Liver (tissue), 9 donors: Measurements from ENCODE around the gene ODAD3. TPM values are rescaled to one million over a fixed set of nuclear protein-coding genes. Genes with fewer than 3 reads are reported as not detected.

Source experiments
- DNase-seq: peaks from one replicate; pipeline ENCODE4 v3.0.0-alpha.2; 2017; ENCODE audit warnings: low spot score
- H3K27ac ChIP-seq, 2 donors: one replicate each; pipeline ENCODE4 v1.7.0; 2013; ENCODE audit warnings: inconsistent platforms in 2 of 2, low read length in 2 of 2, control low read depth in 1 of 2, low read depth in 1 of 2, mild to moderate bottlenecking in 1 of 2
- H3K27me3 ChIP-seq, 4 donors: one replicate each; pipeline versions ENCODE4 v1.6.1 to v1.7.0; 2013; ENCODE audit warnings: low read length in 3 of 4, inconsistent platforms in 1 of 4, mild to moderate bottlenecking in 1 of 4, moderate library complexity in 1 of 4; ENCODE audit not compliant: control insufficient read depth in 4 of 4, insufficient read depth in 4 of 4
- H3K36me3 ChIP-seq, 4 donors: one replicate each; pipeline versions ENCODE4 v1.6.1 to v1.7.0; 2013; ENCODE audit warnings: low read length in 3 of 4, mild to moderate bottlenecking in 3 of 4, low read depth in 1 of 4, moderate library complexity in 1 of 4; ENCODE audit not compliant: control insufficient read depth in 4 of 4, insufficient read depth in 3 of 4
- H3K4me1 ChIP-seq, 4 donors: one replicate each; pipeline versions ENCODE4 v1.6.1 to v1.7.0; 2013; ENCODE audit warnings: low read length in 3 of 4, mild to moderate bottlenecking in 3 of 4, moderate library complexity in 1 of 4; ENCODE audit not compliant: control insufficient read depth in 4 of 4, insufficient read depth in 4 of 4
- H3K4me3 ChIP-seq, 3 donors: one replicate each; pipeline versions ENCODE4 v1.6.1 to v1.7.0; 2013; ENCODE audit warnings: low read length in 3 of 3, control low read depth in 1 of 3, low read depth in 1 of 3, mild to moderate bottlenecking in 1 of 3
- H3K9ac ChIP-seq, 2 donors: one replicate each; pipeline ENCODE4 v1.7.0; 2013; ENCODE audit warnings: low read length in 2 of 2, mild to moderate bottlenecking in 2 of 2, moderate library complexity in 2 of 2, control low read depth in 1 of 2, low read depth in 1 of 2
- H3K9me3 ChIP-seq, 4 donors: one replicate each; pipeline versions ENCODE4 v1.6.1 to v1.7.0; 2013; ENCODE audit warnings: low read length in 3 of 4; ENCODE audit not compliant: control insufficient read depth in 4 of 4
- EGR1 ChIP-seq, 2 donors: IDR thresholded peaks; 2 replicates each; pipeline ENCODE4 v1.6.1; 2016 to 2018; ENCODE audit warnings: antibody characterized with exemption in 2 of 2, low read depth in 2 of 2
- FOXA1 ChIP-seq: IDR thresholded peaks from 2 replicates; pipeline ENCODE4 v1.6.1; 2016; ENCODE audit warnings: antibody characterized with exemption
- FOXA2 ChIP-seq: IDR thresholded peaks from 2 replicates; pipeline ENCODE4 v1.6.1; 2016; ENCODE audit warnings: antibody characterized with exemption
- GABPA ChIP-seq, 2 donors: IDR thresholded peaks in 1 of 2; conservative IDR thresholded peaks in 1 of 2; 2 replicates each; pipeline ENCODE4 v1.6.1; 2016; ENCODE audit warnings: antibody characterized with exemption in 2 of 2, mild to moderate bottlenecking in 1 of 2, moderate library complexity in 1 of 2
- HNF4A ChIP-seq, 2 donors: conservative IDR thresholded peaks; 2 replicates each; pipeline ENCODE4 v1.6.1; 2016; ENCODE audit warnings: antibody characterized with exemption in 2 of 2, mild to moderate bottlenecking in 2 of 2
- HNF4G ChIP-seq: IDR thresholded peaks from 2 replicates; pipeline ENCODE4 v1.6.1; 2016; ENCODE audit warnings: antibody characterized with exemption
- JUND ChIP-seq, 2 donors: IDR thresholded peaks; 2 replicates each; pipeline ENCODE4 v1.6.1; 2016; ENCODE audit warnings: antibody characterized with exemption in 2 of 2
- NR2F2 ChIP-seq: IDR thresholded peaks from 2 replicates; pipeline ENCODE4 v1.6.1; 2016; ENCODE audit warnings: antibody characterized with exemption
- RAD21 ChIP-seq, 2 donors: IDR thresholded peaks; 2 replicates each; pipeline ENCODE4 v1.6.1; 2016; ENCODE audit warnings: antibody characterized with exemption in 2 of 2, mild to moderate bottlenecking in 2 of 2
- RXRA ChIP-seq, 2 donors: IDR thresholded peaks; 2 replicates each; pipeline ENCODE4 v1.6.1; 2017 to 2018; ENCODE audit warnings: antibody characterized with exemption in 2 of 2, mild to moderate bottlenecking in 1 of 2
- SP1 ChIP-seq: IDR thresholded peaks from 2 replicates; pipeline ENCODE4 v1.6.1; 2018; ENCODE audit warnings: antibody characterized with exemption, mild to moderate bottlenecking
- YY1 ChIP-seq: IDR thresholded peaks from 2 replicates; pipeline ENCODE4 v1.6.1; 2016; ENCODE audit warnings: antibody characterized with exemption, mild to moderate bottlenecking
- WGBS: extraction: QIAGEN DNeasy Blood & Tissue Kit; methylation state at CpG from one replicate; pipeline ENCODE4 v1.1.7; 2013; 5-methylcytosine and 5-hydroxymethylcytosine counted together
- polyA plus RNA-seq, 2 donors: library from polyadenylated mRNA; stranded (reverse) in 1 of 2; unstranded in 1 of 2; fragments of 200-250 nt in 1 of 2; fragments of >200 nt in 1 of 2; fragmentation: Nextera tagmentation in 1 of 2; extraction: Ambion mirVana in 1 of 2; gene quantifications; one replicate each; pipeline versions ENCODE4 v1.2.1 to v1.2.3, GENCODE V29; 2013 to 2015
- total RNA-seq, 2 donors: library from RNA; depleted of rRNA; stranded (reverse); fragments of >200 nt; gene quantifications; one replicate each; pipeline ENCODE4 v1.2.3, GENCODE V29; 2014
- TF ChIP-seq, protein P1 (sequence below): fragments of 150-350 bp; IDR thresholded peaks from 2 replicates; pipeline ENCODE4 v1.5.1; 2017; ENCODE audit warnings: improper control_type of control experiment, low read depth, low read length; ENCODE audit not compliant: missing input control
- TF ChIP-seq, protein P2 (sequence below): IDR thresholded peaks from 2 replicates; pipeline ENCODE4 v1.6.1; 2016; ENCODE audit warnings: antibody characterized with exemption
- TF ChIP-seq, protein P3 (sequence below): IDR thresholded peaks from 2 replicates; pipeline ENCODE4 v1.6.1; 2016; ENCODE audit warnings: antibody characterized with exemption
- TF ChIP-seq, protein P4 (sequence below): IDR thresholded peaks from 2 replicates; pipeline ENCODE4 v1.6.1; 2016; ENCODE audit warnings: antibody characterized with exemption, mild to moderate bottlenecking
- donor health status: healthy.
- donor health status: healthy.
- donor health status: healthy.
- donor health status: healthy.
- donor health status: healthy.

Gene ODAD3
- total and polyA plus RNA-seq, 4 donors, result 0.08 to 0.46 (median 0.21) TPM; not detected in 1

DNA sequence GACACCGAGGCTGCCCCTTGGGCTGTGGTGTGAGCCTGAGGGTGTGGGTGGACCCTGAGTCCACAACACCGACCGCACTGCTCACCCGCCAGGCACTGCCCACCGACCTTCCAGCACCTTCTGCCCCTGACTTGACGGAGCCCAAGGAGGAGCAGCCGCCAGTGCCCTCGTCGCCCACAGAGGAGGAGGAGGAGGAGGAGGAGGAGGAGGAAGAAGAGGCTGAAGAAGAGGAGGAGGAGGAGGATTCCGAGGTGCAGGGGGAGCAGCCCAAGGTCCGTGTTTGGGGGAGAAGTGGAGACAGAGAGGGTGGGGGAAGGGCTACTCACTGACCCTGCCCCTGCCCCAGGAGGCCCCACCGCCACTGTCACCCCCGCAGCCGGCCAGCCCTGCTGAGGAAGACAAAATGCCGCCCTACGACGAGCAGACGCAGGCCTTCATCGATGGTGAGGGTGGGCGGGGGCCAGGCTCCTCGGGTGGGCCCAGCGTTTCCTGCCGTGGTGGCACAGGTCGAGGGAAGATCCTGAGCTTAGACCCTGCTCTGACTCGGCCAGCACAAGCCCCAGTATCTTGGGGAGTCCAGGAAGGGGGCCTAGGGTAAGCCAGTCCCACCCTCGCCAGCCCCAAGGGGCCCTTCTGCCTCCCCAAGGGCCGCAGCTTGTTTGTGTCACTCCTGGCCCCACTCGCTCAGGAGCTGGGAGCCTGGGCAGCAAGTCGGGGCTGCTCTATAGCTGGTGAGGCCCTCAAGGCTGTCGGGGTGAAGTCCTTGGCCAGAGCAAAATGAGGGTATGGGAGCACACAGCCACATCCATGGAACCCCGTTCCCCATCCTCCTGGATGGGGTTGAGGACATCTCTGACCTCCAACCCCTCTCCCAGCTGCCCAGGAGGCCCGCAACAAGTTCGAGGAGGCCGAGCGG is 12.7 kb upstream of the ODAD3 start:
- Histone ChIP-seq H3K9me3 (no peaks in the 10 kb centered on the region), H3K9ac (no peak overlapping the region), H3K27ac (no peak overlapping the region), H3K36me3 (peaks cover 11 to 46% (median 28%) of the 10 kb centered on the region in 4 donors), H3K27me3 (no peaks in the 10 kb centered on the region), H3K4me3 (no peak overlapping the region), H3K4me1 (no peaks in the 10 kb centered on the region)
- no peak for DNase-seq
- TF ChIP-seq YY1 (no peak), RXRA (IDR thresholded peaks at IDR 0.05) (no peak), HNF4G (no peak), EGR1 (IDR thresholded peaks at IDR 0.05; ENCODE audit: low read depth in 2 of 2) (no peak), FOXA1 (no peak)
- WGBS, result 93% methylated on average over 35 of the region's 35 CpGs

DNA sequence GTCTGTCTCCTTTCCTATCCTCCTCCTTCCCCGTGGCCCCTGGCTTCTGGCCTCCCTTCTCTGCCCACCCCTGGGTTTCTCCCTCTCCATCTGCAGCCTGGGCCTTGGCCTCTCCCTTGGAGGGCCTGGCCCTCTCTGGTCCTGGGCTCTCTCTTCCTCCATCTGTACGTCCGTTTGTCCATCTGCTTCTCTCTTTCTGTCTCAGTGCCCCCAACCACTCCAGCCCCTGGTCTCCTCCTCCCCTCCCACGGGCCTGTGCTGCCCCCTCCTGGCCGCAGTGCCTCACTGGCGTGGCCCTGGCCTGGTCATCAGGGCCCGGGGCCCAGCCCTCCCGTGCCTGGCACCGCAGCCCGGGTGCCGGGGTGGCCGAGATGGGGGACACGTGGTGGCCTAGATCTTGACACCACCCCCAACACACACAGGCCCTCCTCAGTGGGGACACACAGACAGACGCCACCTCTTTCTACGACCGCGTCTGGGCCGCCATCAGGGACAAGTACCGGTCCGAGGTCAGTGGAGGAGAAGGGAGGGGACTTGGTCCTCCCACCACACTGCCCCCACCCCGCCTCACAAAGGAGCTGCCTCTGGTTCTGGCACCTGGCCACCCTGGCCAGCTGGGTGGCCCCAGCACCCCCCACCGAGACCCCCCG is 11.9 kb upstream of the ODAD3 start:
- Histone ChIP-seq H3K27ac (no peak overlapping the region), H3K9me3 (no peaks in the 10 kb centered on the region), H3K27me3 (no peaks in the 10 kb centered on the region), H3K4me1 (no peaks in the 10 kb centered on the region), H3K36me3 (peaks cover 17 to 53% (median 31%) of the 10 kb centered on the region in 4 donors), H3K4me3 (no peak overlapping the region), H3K9ac (no peak overlapping the region)
- DNase-seq, result peak; percentile 74
- WGBS, result 75% methylated on average over 23 of the region's 23 CpGs
- TF ChIP-seq, protein P1, sequence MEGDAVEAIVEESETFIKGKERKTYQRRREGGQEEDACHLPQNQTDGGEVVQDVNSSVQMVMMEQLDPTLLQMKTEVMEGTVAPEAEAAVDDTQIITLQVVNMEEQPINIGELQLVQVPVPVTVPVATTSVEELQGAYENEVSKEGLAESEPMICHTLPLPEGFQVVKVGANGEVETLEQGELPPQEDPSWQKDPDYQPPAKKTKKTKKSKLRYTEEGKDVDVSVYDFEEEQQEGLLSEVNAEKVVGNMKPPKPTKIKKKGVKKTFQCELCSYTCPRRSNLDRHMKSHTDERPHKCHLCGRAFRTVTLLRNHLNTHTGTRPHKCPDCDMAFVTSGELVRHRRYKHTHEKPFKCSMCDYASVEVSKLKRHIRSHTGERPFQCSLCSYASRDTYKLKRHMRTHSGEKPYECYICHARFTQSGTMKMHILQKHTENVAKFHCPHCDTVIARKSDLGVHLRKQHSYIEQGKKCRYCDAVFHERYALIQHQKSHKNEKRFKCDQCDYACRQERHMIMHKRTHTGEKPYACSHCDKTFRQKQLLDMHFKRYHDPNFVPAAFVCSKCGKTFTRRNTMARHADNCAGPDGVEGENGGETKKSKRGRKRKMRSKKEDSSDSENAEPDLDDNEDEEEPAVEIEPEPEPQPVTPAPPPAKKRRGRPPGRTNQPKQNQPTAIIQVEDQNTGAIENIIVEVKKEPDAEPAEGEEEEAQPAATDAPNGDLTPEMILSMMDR, result peak; percentile 57
- TF ChIP-seq RAD21 (IDR thresholded peaks at IDR 0.05) (peak; percentile 76 to 89), RXRA (IDR thresholded peaks at IDR 0.05) (no peak)

DNA sequence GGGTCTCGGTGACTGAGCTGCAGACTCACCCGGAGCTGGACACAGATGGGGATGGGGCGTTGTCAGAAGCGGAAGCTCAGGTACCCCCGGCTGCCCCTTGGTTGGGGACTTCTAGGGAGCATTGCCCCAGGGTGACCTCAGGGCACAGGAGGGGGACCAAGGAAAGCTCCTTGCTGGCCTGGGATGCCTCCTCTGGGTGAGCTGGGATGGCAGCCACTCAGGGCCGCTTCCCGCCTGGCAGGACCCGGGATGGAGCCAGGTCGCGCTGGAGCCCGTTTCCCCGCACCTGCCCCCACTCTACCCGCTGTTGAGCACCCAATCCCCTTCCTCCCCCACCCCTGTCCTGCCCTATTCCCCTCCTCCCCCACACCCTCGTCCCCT is 11.3 kb upstream of the ODAD3 start:
- Histone ChIP-seq H3K36me3 (peaks cover 22 to 58% (median 33%) of the 10 kb centered on the region in 4 donors), H3K27ac (no peak overlapping the region), H3K27me3 (no peaks in the 10 kb centered on the region), H3K4me1 (no peaks in the 10 kb centered on the region), H3K4me3 (no peak overlapping the region), H3K9ac (no peak overlapping the region), H3K9me3 (no peaks in the 10 kb centered on the region)
- 93% methylated on average over 14 of the region's 14 CpGs for WGBS
- DNase-seq, result no peak
- TF ChIP-seq RAD21 (IDR thresholded peaks at IDR 0.05) (no peak), EGR1 (IDR thresholded peaks at IDR 0.05; ENCODE audit: low read depth in 2 of 2) (no peak), GABPA (IDR thresholded peaks at IDR 0.05 in 1 of 2, conservative IDR thresholded peaks at IDR 0.05 in 1 of 2) (no peak), FOXA2 (no peak), RXRA (IDR thresholded peaks at IDR 0.05) (no peak), SP1 (no peak), NR2F2 (no peak), HNF4A (conservative IDR thresholded peaks at IDR 0.05) (no peak), JUND (IDR thresholded peaks at IDR 0.05) (no peak), YY1 (no peak)
- TF ChIP-seq, protein P1, result no peak
- TF ChIP-seq, protein P2, sequence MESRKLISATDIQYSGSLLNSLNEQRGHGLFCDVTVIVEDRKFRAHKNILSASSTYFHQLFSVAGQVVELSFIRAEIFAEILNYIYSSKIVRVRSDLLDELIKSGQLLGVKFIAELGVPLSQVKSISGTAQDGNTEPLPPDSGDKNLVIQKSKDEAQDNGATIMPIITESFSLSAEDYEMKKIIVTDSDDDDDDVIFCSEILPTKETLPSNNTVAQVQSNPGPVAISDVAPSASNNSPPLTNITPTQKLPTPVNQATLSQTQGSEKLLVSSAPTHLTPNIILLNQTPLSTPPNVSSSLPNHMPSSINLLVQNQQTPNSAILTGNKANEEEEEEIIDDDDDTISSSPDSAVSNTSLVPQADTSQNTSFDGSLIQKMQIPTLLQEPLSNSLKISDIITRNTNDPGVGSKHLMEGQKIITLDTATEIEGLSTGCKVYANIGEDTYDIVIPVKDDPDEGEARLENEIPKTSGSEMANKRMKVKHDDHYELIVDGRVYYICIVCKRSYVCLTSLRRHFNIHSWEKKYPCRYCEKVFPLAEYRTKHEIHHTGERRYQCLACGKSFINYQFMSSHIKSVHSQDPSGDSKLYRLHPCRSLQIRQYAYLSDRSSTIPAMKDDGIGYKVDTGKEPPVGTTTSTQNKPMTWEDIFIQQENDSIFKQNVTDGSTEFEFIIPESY, result no peak
- TF ChIP-seq, protein P3, sequence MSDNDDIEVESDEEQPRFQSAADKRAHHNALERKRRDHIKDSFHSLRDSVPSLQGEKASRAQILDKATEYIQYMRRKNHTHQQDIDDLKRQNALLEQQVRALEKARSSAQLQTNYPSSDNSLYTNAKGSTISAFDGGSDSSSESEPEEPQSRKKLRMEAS, result no peak
- TF ChIP-seq, protein P4, sequence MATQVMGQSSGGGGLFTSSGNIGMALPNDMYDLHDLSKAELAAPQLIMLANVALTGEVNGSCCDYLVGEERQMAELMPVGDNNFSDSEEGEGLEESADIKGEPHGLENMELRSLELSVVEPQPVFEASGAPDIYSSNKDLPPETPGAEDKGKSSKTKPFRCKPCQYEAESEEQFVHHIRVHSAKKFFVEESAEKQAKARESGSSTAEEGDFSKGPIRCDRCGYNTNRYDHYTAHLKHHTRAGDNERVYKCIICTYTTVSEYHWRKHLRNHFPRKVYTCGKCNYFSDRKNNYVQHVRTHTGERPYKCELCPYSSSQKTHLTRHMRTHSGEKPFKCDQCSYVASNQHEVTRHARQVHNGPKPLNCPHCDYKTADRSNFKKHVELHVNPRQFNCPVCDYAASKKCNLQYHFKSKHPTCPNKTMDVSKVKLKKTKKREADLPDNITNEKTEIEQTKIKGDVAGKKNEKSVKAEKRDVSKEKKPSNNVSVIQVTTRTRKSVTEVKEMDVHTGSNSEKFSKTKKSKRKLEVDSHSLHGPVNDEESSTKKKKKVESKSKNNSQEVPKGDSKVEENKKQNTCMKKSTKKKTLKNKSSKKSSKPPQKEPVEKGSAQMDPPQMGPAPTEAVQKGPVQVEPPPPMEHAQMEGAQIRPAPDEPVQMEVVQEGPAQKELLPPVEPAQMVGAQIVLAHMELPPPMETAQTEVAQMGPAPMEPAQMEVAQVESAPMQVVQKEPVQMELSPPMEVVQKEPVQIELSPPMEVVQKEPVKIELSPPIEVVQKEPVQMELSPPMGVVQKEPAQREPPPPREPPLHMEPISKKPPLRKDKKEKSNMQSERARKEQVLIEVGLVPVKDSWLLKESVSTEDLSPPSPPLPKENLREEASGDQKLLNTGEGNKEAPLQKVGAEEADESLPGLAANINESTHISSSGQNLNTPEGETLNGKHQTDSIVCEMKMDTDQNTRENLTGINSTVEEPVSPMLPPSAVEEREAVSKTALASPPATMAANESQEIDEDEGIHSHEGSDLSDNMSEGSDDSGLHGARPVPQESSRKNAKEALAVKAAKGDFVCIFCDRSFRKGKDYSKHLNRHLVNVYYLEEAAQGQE, result no peak
